ENCODE measurements around the gene THAP10. TPM values are rescaled to one million over a fixed set of nuclear protein-coding genes. Genes with fewer than 3 reads are reported as not detected.

Gene THAP10
- polyA plus RNA-seq, 3 donors = 6.6 to 10.4 (median 7.9) TPM

GRCh38 chr15:70833422-70833821 lies 58.8 kb downstream of the THAP10 start:
- no peak for DNase-seq (ENCODE audit: extremely low read depth in 1 of 11, low read depth in 9 of 11, low spot score in 4 of 11)

- DNase-seq (ENCODE audit: extremely low read depth in 1 of 11, low read depth in 9 of 11, low spot score in 4 of 11) = no peak
These were observed 60.1 kb downstream of the THAP10 start for GRCh38 chr15:70832176-70832575.

Other genes with a start within 250 kb of the THAP10 start
- gene UACA, start 128.9 kb downstream of the THAP10 start, polyA plus RNA-seq (ENCODE audit: insufficient read length in 3 of 3) = 100 to 1,000 TPM in 2 of 3 donors, 10 to 100 TPM in 1; 84.0 to 131 (median 115) TPM
- 10 to 100 TPM; 12.8 to 16.0 (median 13.8) TPM for gene LARP6, start 38.3 kb downstream of the THAP10 start, polyA plus RNA-seq (ENCODE audit: insufficient read length in 3 of 3)
- gene LRRC49, start 393 bp upstream of the THAP10 start, polyA plus RNA-seq (ENCODE audit: insufficient read length in 3 of 3) = 10 to 100 TPM; 14.9 to 23.4 (median 21.4) TPM
- 10 to 100 TPM; 30.2 to 36.6 (median 36.3) TPM for gene THSD4, start 223.0 kb upstream of the THAP10 start, polyA plus RNA-seq (ENCODE audit: insufficient read length in 3 of 3)